Neutrophil (primary cell): ENCODE data around the gene MTFMT.
"Not testable (repeated sequence)": the region's sequence is repeated elsewhere in the genome, so short reads cannot be mapped to it uniquely, and the experiment has no call there.

Experiments
- H3K27ac ChIP-seq: fragments of 200-600 bp; sonication (generic); 2 replicates; pipeline ENCODE4 v1.5.1; 2016; ENCODE audit warnings: mild to moderate bottlenecking, moderate library complexity
- H3K27me3 ChIP-seq: fragments of 200-600 bp; sonication (generic); 2 replicates; pipeline ENCODE4 v1.6.0; 2016; ENCODE audit warnings: mild to moderate bottlenecking
- H3K36me3 ChIP-seq: fragments of 200-600 bp; sonication (generic); 2 replicates; pipeline ENCODE4 v1.5.1; 2017
- H3K4me1 ChIP-seq, 2 experiments: fragments of 200-600 bp in 1 of 2; sonication (generic) in 1 of 2; 1 replicate in 1 of 2; 2 replicates in 1 of 2; pipeline versions ENCODE4 v1.5.1 to v1.6.1; 2013 to 2016; ENCODE audit warnings: low read depth in 1 of 2, low read length in 1 of 2, mild to moderate bottlenecking in 1 of 2, moderate library complexity in 1 of 2; ENCODE audit not compliant: control insufficient read depth in 1 of 2, insufficient read depth in 1 of 2
- H3K4me3 ChIP-seq, 2 experiments: fragments of 200-600 bp in 1 of 2; sonication (generic) in 1 of 2; 1 replicate in 1 of 2; 2 replicates in 1 of 2; pipeline ENCODE4 v1.5.1; 2013 to 2016; ENCODE audit warnings: low read depth in 1 of 2, low read length in 1 of 2, mild to moderate bottlenecking in 1 of 2, moderate library complexity in 1 of 2
- H3K9me3 ChIP-seq: fragments of 200-600 bp; sonication (generic); 2 replicates; pipeline ENCODE4 v1.5.1; 2016
- CTCF ChIP-seq: fragments of 200-600 bp; sonication (generic); IDR thresholded peaks from 2 replicates; pipeline ENCODE4 v1.5.1; 2016; ENCODE audit warnings: antibody characterized with exemption

MTFMT gene

DNA sequence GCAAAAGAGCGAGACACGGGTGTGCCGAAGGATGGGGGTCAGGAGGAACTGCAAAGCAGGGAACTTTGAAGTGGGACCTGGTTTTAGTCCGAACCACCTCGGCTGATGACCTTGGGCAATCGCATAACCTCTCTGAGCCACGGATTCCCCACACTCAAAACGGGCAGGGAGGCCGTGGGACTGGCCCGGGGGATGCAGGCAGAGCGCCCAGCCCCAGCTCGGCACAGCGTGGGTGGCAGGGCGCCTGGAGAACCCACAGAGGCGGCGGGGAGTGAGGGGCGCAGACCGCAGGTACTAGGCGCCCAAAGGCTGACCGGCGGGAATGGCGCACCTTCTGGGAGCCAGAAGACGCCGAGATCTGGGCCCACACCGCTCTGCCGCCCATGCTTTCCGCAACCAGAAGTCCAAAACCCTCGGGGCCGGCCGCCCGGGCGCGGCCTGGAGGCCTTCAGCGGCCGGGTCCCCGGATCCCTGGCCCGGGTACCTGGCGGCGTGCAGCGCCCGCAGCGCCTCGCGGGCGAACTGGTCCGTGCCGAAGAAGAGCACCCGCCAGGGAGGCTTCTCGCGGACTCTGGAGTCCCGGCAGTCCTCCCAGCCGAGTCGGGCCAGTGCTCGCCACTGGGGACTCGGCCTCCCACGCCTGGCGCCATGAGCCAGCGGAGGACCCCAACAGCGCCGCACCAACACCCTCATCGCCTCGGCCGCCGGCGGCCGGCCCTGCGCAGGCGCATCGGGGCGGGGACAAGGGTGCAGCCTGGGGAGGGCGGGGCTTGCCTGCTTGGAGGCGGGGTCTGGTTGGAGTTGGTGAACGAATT, at the start of gene MTFMT:
Gene MTFMT, minus strand, starts transcription at position 719 of the 815 bp plus-strand sequence. Its CDS starts 26 bp downstream, at position 693.
- Histone ChIP-seq H3K27ac (peak within 1 kb of the TSS; percentile 81), H3K27me3 (peaks cover 32% of the 10 kb centered on the region), H3K4me3 (peak within 1 kb of the TSS; percentile 90 to 98), H3K4me1 (peaks cover 20 to 25% of the 10 kb centered on the region in 2 experiments), H3K36me3 (peaks cover 28% of the 10 kb centered on the region), H3K9me3 (no peaks in the 10 kb centered on the region)
- no peak for TF ChIP-seq CTCF

- H3K4me3 ChIP-seq, result no peak overlapping the region
- H3K27me3 ChIP-seq, result peaks cover 85% of the 10 kb centered on the region
- no peaks in the 10 kb centered on the region for H3K9me3 ChIP-seq
- peaks cover 0 to 4% of the 10 kb centered on the region in 2 experiments for H3K4me1 ChIP-seq
- H3K36me3 ChIP-seq, result no peaks in the 10 kb centered on the region
- no peak for TF ChIP-seq CTCF
- no peak overlapping the region for H3K27ac ChIP-seq
Measured at GRCh38 chr15:65077981-65078352, 48.5 kb upstream of the MTFMT start.

GRCh38 chr15:65077291-65077980, 48.0 kb upstream of the MTFMT start:
- no peak for TF ChIP-seq CTCF
- H3K4me1 ChIP-seq, result peaks cover 0 to 4% of the 10 kb centered on the region in 2 experiments
- no peaks in the 10 kb centered on the region for H3K9me3 ChIP-seq
- H3K27ac ChIP-seq, result no peak overlapping the region
- H3K27me3 ChIP-seq, result peaks cover 80% of the 10 kb centered on the region
- H3K4me3 ChIP-seq, result no peak overlapping the region
- H3K36me3 ChIP-seq, result no peaks in the 10 kb centered on the region

DNA sequence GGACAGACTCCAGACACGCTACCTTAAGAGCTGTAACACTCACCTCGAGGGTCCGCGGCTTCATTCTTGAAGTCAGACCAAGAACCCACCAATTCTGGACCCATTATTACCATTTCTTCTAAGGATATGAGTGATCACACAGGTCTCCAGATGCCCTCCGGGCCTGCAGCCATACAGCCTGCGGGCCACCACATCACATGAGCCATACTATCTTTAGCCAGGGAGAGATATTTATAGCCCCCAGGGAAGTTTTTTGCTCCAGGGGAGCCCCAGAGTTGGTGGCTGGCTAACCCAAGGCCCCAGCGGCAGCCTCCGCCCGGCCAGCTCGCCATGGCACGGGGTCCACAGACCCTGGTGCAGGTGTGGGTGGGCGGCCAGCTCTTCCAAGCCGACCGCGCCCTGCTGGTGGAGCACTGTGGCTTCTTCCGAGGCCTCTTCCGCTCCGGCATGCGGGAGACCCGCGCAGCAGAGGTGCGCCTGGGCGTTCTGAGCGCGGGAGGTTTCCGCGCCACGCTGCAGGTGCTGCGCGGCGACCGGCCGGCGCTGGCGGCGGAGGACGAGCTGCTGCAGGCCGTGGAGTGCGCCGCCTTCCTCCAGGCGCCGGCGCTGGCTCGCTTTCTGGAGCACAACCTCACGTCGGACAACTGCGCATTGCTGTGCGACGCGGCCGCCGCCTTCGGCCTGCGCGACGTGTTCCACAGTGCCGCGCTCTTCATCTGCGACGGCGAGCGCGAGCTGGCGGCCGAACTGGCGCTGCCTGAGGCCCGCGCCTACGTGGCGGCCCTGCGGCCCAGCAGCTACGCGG, 47.2 kb upstream of the MTFMT start, which contains the start of gene KBTBD13:
Gene KBTBD13, plus strand, starts transcription at position 261 of the 805 bp plus-strand sequence. Its CDS starts 70 bp downstream, at position 331.
- Histone ChIP-seq H3K4me1 (peaks cover 0 to 4% of the 10 kb centered on the region in 2 experiments), H3K27me3 (peaks cover 76% of the 10 kb centered on the region), H3K27ac (no peak within 1 kb of the TSS), H3K9me3 (no peaks in the 10 kb centered on the region), H3K36me3 (no peaks in the 10 kb centered on the region), H3K4me3 (no peak within 1 kb of the TSS)
- no peak for TF ChIP-seq CTCF

DNA sequence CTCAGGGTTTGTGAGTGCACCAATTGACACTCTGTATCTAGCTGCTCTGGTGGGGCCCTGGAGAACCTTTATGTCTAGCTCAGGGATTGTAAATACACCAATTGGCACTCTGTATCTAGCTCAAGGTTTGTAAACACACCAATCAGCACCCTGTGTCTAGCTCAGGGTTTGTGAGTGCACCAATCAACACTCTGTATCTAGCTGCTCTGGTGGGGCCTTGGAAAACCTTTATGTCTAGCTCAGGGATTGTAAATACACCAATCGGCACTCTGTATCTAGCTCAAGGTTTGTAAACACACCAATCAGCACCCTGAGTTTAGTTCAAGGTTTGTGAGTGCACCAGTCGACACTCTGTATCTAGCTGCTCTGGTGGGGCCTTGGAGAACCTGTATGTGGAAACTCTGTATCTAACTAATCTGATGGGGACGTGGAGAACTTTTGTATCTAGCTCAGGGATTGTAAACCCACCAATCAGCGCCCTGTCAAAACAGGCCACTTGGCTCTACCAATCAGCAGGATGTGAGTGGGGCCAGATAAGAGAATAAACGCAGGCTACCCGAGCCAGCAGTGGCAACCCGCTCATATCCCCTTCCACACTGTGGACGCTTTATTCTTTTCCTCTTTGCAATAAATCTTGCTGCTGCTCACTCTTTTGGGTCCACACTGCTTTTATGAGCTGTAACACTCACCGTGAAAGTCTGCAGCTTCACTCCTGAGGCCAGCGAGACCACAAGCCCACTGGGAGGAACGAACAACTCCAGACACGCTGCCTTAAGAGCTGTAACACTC, 46.4 kb upstream of the MTFMT start:
- not testable (repeated sequence) for H3K4me3 ChIP-seq, H3K4me1 ChIP-seq, H3K9me3 ChIP-seq, H3K36me3 ChIP-seq, H3K27ac ChIP-seq
- peaks cover 76% of the 10 kb centered on the region for H3K27me3 ChIP-seq

DNA sequence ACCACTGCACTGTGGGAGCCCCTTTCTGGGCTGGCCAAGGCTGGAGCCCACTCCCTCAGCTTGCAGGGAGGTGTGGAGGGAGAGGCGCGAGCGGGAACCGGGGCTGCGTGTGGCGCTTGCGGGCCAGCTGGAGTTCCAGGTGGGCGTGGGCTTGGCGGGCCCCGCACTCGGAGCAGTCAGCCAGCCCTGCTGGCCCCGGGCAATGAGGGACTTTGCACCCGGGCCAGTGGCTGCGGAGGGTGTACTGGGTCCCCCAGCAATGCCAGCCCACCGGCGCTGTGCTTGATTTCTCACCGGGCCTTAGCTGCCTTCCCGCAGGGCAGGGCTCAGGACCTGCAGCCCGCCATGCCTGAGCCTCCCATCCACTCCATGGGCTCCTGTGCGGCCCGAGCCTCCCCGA, 45.5 kb upstream of the MTFMT start:
- not testable (repeated sequence) for H3K36me3 ChIP-seq, H3K4me1 ChIP-seq
- H3K27me3 ChIP-seq, result peaks cover 76% of the 10 kb centered on the region

More for the DNA sequence above, 45.5 kb upstream of the MTFMT start:
- H3K9me3 ChIP-seq, H3K4me3 ChIP-seq, H3K27ac ChIP-seq: not testable (repeated sequence)
